Lower lobe of right lung (tissue), 2 donors: ENCODE results near the gene RECQL. TPM values are rescaled to one million over a fixed set of nuclear protein-coding genes. Genes with fewer than 3 reads are reported as not detected.

Experiments
- ATAC-seq, 2 donors: fragments of 200-7000 bp; cut with Tn5 transposase; one replicate each; pipeline ENCODE4 v1.9.1; 2020 to 2022; ENCODE audit warnings: mild to moderate bottlenecking in 2 of 2, moderate library complexity in 2 of 2
- DNase-seq: peaks from one replicate; pipeline ENCODE4 v3.0.0-alpha.2; 2020
- H3K27ac ChIP-seq: fragments of 200-600 bp; one replicate; pipeline ENCODE4 v1.8.0; 2022
- H3K27me3 ChIP-seq: fragments of 200-600 bp; one replicate; pipeline ENCODE4 v1.8.0; 2022; ENCODE audit warnings: low read depth
- H3K36me3 ChIP-seq: fragments of 200-600 bp; one replicate; pipeline ENCODE4 v1.8.0; 2022; ENCODE audit warnings: mild to moderate bottlenecking
- H3K4me1 ChIP-seq: fragments of 200-600 bp; one replicate; pipeline ENCODE4 v1.8.0; 2022
- H3K4me3 ChIP-seq: fragments of 200-600 bp; one replicate; pipeline ENCODE4 v1.8.0; 2022; ENCODE audit warnings: mild to moderate bottlenecking
- H3K9me3 ChIP-seq: fragments of 200-600 bp; one replicate; pipeline ENCODE4 v1.8.0; 2022
- intact Hi-C: fragments of 100-400 bp; cut with DNase I; formaldehyde crosslinking; loops from one replicate; pipeline ENCODE4 v1.11.0; 2022
- total RNA-seq: library from RNA; stranded (reverse); fragmentation: NEBNext Ultra II Directional; extraction: Animal tissue kit (Norgen Biotek cat#: 25700); gene quantifications from one replicate; pipeline ENCODE4 v1.2.1, GENCODE V29; 2021
- TF ChIP-seq, protein P1 (sequence below): fragments of 200-600 bp; IDR thresholded peaks from one replicate; pipeline ENCODE4 v1.8.0; 2022; ENCODE audit warnings: antibody characterized with exemption, mild to moderate bottlenecking
- donor health status: DM: no; HTN: yes; CAD: no; lungs with severe emphysema.

The RECQL gene
- total RNA-seq, 1 donor from 2014 or later: 30.0 TPM

DNA sequence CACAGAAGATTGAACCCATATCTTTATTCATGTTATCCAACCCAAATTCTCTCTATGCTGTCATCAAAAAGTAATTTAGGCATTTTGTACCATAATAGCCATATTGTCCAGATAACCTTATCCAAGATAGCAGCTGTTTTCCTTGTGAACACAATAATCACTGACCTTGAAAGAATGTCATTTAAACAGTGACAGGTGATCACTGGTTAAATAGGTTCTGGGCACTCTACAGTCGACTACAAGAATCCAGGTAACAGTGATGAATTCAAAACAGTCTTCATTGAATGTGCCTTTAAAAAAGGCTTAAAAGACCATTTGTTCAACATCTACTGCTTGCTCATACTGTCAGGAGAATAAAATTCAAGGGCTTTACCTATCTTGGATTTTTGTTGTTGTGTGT is 20.1 kb upstream of the RECQL start:
- Histone ChIP-seq H3K9me3 (no peaks in the 10 kb centered on the region), H3K4me3 (no peak overlapping the region), H3K4me1 (no peaks in the 10 kb centered on the region), H3K27me3 (peaks cover under 1% of the 10 kb centered on the region), H3K36me3 (peaks cover 7% of the 10 kb centered on the region), H3K27ac (no peak overlapping the region)
- ATAC-seq (no peak), DNase-seq (no peak)
- TF ChIP-seq, protein P1, sequence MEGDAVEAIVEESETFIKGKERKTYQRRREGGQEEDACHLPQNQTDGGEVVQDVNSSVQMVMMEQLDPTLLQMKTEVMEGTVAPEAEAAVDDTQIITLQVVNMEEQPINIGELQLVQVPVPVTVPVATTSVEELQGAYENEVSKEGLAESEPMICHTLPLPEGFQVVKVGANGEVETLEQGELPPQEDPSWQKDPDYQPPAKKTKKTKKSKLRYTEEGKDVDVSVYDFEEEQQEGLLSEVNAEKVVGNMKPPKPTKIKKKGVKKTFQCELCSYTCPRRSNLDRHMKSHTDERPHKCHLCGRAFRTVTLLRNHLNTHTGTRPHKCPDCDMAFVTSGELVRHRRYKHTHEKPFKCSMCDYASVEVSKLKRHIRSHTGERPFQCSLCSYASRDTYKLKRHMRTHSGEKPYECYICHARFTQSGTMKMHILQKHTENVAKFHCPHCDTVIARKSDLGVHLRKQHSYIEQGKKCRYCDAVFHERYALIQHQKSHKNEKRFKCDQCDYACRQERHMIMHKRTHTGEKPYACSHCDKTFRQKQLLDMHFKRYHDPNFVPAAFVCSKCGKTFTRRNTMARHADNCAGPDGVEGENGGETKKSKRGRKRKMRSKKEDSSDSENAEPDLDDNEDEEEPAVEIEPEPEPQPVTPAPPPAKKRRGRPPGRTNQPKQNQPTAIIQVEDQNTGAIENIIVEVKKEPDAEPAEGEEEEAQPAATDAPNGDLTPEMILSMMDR: no peak
- intact Hi-C loops: no loop called here

DNA sequence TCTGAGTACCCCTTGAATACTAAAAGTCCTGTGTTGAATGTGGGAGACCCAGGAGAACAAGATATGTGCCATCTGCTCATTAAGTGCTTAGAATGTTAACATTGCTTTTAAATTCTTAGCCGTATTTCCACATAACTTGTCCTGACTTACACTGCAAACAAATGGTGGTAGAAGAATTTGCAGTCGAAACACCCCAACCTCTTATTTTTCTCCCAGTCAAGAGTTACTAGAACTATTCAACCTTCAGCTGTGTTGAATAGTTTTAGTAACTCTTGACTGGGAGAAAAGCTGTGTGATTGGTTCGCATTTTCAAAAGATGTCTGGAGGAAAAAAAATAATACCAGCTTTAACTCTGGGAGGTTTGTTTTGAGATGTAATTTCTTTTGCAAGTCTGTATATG is 17.0 kb upstream of the RECQL start:
- no peaks in the 10 kb centered on the region for H3K4me1 ChIP-seq
- no peak for DNase-seq

DNA sequence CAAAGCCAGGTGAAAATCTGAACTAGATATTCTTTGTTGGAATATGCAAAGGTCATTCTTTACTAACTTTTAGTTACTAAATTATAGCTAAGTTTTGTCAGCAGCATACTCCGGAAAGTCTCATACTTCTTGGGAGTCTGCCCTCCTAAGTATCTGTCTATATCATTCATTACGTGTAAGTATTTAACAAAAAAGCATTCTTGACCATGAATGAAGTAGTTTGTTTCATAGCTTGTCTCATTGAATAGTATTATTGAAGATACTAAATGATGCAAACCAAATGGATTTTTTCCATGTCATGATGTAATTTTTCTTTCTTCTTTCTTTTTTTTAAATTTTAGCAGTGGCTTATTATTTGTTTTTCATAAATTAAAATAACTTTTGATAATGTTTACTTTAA is 14.8 kb upstream of the RECQL start:
- intact Hi-C loops: no loop called here
- H3K9me3 ChIP-seq: no peaks in the 10 kb centered on the region
- TF ChIP-seq, protein P1: no peak
- no peak overlapping the region for H3K4me3 ChIP-seq
- H3K27me3 ChIP-seq: no peaks in the 10 kb centered on the region
- H3K4me1 ChIP-seq: no peaks in the 10 kb centered on the region
- no peak overlapping the region for H3K27ac ChIP-seq
- no peak for DNase-seq
- peaks cover 56% of the 10 kb centered on the region for H3K36me3 ChIP-seq
- no peak for ATAC-seq

More for the DNA sequence above, 17.0 kb upstream of the RECQL start:
- H3K27ac ChIP-seq: no peak overlapping the region
- intact Hi-C loops: no loop called here
- no peak overlapping the region for H3K4me3 ChIP-seq
- no peaks in the 10 kb centered on the region for H3K9me3 ChIP-seq
- no peak for ATAC-seq
- TF ChIP-seq, protein P1: no peak
- H3K27me3 ChIP-seq: no peaks in the 10 kb centered on the region
- H3K36me3 ChIP-seq: peaks cover 38% of the 10 kb centered on the region

DNA sequence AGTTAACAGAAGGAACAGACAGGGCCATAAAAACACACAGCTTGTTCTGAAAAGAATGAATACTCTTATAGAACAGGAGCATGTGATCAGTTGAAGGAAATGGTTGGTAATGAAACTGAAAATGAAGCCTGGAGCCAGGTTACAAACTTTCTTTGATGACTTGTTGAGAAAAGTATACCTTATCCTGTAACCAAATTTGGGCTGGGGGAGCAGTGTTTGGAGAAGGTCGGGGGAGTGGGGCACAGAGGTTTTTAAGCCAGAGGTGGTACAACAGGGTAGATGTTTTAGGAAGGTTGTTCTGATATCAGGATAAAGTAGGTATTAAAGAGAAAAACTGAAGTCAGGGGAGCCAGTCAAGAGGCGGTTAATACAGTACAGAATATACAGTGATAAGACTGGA is 8.3 kb upstream of the RECQL start:
- Histone ChIP-seq H3K4me3 (no peak overlapping the region), H3K36me3 (peaks cover 58% of the 10 kb centered on the region), H3K27ac (no peak overlapping the region), H3K9me3 (no peaks in the 10 kb centered on the region), H3K4me1 (peaks cover 10% of the 10 kb centered on the region), H3K27me3 (no peaks in the 10 kb centered on the region)
- ATAC-seq (no peak), DNase-seq (no peak)
- TF ChIP-seq, protein P1: no peak
- intact Hi-C loops: no loop called here

DNA sequence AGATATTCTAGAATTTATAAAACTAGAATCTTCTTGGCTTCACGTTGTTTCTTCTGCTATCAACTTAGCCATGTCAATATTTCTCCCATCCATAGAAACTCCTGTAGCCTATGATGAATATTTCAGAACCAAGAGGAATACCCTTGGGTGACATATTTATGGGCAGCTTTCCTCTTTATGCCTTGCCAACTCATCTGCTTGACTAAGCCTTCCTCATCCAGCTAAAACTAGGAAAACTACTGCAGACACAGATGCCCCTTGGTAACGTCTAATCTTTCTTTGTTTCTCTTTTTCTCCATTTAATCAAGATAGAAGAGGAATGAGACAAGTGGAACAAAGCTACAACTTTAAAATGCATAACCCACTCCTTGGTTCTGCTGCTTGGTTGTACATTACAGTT is 6.4 kb upstream of the RECQL start:
- no peak overlapping the region for H3K4me3 ChIP-seq

More for the DNA sequence above, 6.4 kb upstream of the RECQL start:
- H3K9me3 ChIP-seq: no peaks in the 10 kb centered on the region
- TF ChIP-seq, protein P1: no peak
- ATAC-seq: no peak
- no peaks in the 10 kb centered on the region for H3K27me3 ChIP-seq
- DNase-seq: no peak
- H3K27ac ChIP-seq: no peak overlapping the region
- H3K36me3 ChIP-seq: peaks cover 39% of the 10 kb centered on the region
- peaks cover 30% of the 10 kb centered on the region for H3K4me1 ChIP-seq
- intact Hi-C loops: no loop called here
